Neural progenitor cell (in vitro differentiated cells): ENCODE measurements around the gene TXNDC17.
A peak's percentile ranks its signal among the peaks of the same experiment; 100 is the strongest.
"Not testable (repeated sequence)": the region's sequence is repeated elsewhere in the genome, so short reads cannot be mapped to it uniquely, and the experiment has no call there.

Experiments
- EZH2 ChIP-seq: fragments of 200-600 bp; sonication (generic); IDR thresholded peaks from 2 replicates; pipeline ENCODE4 v1.6.1; 2017; ENCODE audit warnings: antibody characterized with exemption, mild to moderate bottlenecking, moderate library complexity
- TF ChIP-seq, protein P1 (sequence below): fragments of 200-600 bp; sonication (generic); IDR thresholded peaks from 2 replicates; pipeline ENCODE4 v1.5.1; 2017; ENCODE audit warnings: antibody characterized with exemption, mild to moderate bottlenecking

DNA sequence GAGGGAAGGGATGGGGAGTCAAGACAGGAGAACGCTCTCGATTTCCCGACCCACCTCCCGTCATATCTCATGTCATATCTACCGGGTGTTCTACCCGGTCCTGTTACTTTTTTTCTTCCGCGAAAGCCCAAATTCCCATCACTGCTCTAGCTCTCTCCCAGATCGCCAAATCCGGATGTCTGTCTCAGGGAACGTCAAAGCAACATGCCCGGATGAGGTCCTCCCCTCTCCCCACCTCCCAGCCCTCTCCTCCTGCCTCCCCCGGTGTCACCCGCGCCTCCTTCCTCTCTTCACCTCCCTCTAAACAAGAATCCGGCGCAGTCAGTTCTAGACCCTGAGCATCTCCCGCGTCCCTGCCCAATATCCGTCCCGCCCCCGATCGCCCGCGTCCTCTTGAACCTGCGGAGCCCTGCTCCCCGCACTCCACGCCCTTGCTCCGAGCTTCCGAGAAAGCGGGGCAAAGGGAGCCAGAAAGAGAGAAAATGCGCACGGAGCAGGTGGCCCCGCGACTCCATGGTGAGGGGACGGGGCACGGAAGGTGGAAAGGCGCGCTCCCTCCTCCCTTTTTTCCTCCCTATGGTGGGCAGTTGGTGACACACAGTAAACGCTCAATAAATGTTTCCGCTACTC lies 15.0 kb downstream of the TXNDC17 start:
- TF ChIP-seq, protein P1, sequence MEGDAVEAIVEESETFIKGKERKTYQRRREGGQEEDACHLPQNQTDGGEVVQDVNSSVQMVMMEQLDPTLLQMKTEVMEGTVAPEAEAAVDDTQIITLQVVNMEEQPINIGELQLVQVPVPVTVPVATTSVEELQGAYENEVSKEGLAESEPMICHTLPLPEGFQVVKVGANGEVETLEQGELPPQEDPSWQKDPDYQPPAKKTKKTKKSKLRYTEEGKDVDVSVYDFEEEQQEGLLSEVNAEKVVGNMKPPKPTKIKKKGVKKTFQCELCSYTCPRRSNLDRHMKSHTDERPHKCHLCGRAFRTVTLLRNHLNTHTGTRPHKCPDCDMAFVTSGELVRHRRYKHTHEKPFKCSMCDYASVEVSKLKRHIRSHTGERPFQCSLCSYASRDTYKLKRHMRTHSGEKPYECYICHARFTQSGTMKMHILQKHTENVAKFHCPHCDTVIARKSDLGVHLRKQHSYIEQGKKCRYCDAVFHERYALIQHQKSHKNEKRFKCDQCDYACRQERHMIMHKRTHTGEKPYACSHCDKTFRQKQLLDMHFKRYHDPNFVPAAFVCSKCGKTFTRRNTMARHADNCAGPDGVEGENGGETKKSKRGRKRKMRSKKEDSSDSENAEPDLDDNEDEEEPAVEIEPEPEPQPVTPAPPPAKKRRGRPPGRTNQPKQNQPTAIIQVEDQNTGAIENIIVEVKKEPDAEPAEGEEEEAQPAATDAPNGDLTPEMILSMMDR, result not testable (repeated sequence)
- TF ChIP-seq EZH2, result peak; percentile 70
